Lower lobe of right lung (tissue), 2 donors: ENCODE data around the gene VPS33A. TPM values are rescaled to one million over a fixed set of nuclear protein-coding genes. Genes with fewer than 3 reads are reported as not detected.

Experiments
- ATAC-seq, 2 donors: fragments of 200-7000 bp; cut with Tn5 transposase; one replicate each; pipeline ENCODE4 v1.9.1; 2020 to 2022; ENCODE audit warnings: mild to moderate bottlenecking in 2 of 2, moderate library complexity in 2 of 2
- DNase-seq: peaks from one replicate; pipeline ENCODE4 v3.0.0-alpha.2; 2020
- H3K27ac ChIP-seq: fragments of 200-600 bp; one replicate; pipeline ENCODE4 v1.8.0; 2022
- H3K27me3 ChIP-seq: fragments of 200-600 bp; one replicate; pipeline ENCODE4 v1.8.0; 2022; ENCODE audit warnings: low read depth
- H3K36me3 ChIP-seq: fragments of 200-600 bp; one replicate; pipeline ENCODE4 v1.8.0; 2022; ENCODE audit warnings: mild to moderate bottlenecking
- H3K4me1 ChIP-seq: fragments of 200-600 bp; one replicate; pipeline ENCODE4 v1.8.0; 2022
- H3K4me3 ChIP-seq: fragments of 200-600 bp; one replicate; pipeline ENCODE4 v1.8.0; 2022; ENCODE audit warnings: mild to moderate bottlenecking
- H3K9me3 ChIP-seq: fragments of 200-600 bp; one replicate; pipeline ENCODE4 v1.8.0; 2022
- CTCF ChIP-seq: fragments of 200-600 bp; IDR thresholded peaks from one replicate; pipeline ENCODE4 v1.8.0; 2022; ENCODE audit warnings: antibody characterized with exemption, mild to moderate bottlenecking
- intact Hi-C: fragments of 100-400 bp; cut with DNase I; formaldehyde crosslinking; loops from one replicate; pipeline ENCODE4 v1.11.0; 2022
- total RNA-seq: library from RNA; stranded (reverse); fragmentation: NEBNext Ultra II Directional; extraction: Animal tissue kit (Norgen Biotek cat#: 25700); gene quantifications from one replicate; pipeline ENCODE4 v1.2.1, GENCODE V29; 2021
- donor health status: DM: no; HTN: yes; CAD: no; lungs with severe emphysema.

The VPS33A gene
- total RNA-seq, 1 donor from 2014 or later = 16.2 TPM

- no peak overlapping the region for H3K27ac ChIP-seq
- no peaks in the 10 kb centered on the region for H3K9me3 ChIP-seq
- no peaks in the 10 kb centered on the region for H3K36me3 ChIP-seq
- ATAC-seq (no peak), DNase-seq (no peak)
- intact Hi-C loops = no loop called here
- H3K27me3 ChIP-seq = peaks cover 61% of the 10 kb centered on the region
- TF ChIP-seq CTCF = no peak
- no peak overlapping the region for H3K4me3 ChIP-seq
- peaks cover 21% of the 10 kb centered on the region for H3K4me1 ChIP-seq
Measured at GRCh38 chr12:122200541-122201175, 65.6 kb downstream of the VPS33A start.

- Histone ChIP-seq H3K36me3 (no peaks in the 10 kb centered on the region), H3K9me3 (no peaks in the 10 kb centered on the region), H3K27me3 (peaks cover 52% of the 10 kb centered on the region), H3K27ac (no peak overlapping the region), H3K4me1 (peaks cover 19% of the 10 kb centered on the region), H3K4me3 (no peak overlapping the region)
- DNase-seq = no peak
- intact Hi-C loops = no loop called here
- ATAC-seq = no peak
- no peak for TF ChIP-seq CTCF
Measured at GRCh38 chr12:122199484-122200355, 66.6 kb downstream of the VPS33A start.

- Histone ChIP-seq H3K9me3 (no peaks in the 10 kb centered on the region), H3K36me3 (no peaks in the 10 kb centered on the region), H3K27me3 (peaks cover 32% of the 10 kb centered on the region), H3K27ac (no peak overlapping the region), H3K4me3 (no peak overlapping the region), H3K4me1 (no peaks in the 10 kb centered on the region)
- ATAC-seq (no peak), DNase-seq (no peak)
- TF ChIP-seq CTCF = no peak
- intact Hi-C loops = no loop called here
Measured at GRCh38 chr12:122197612-122197966, 68.7 kb downstream of the VPS33A start.

- Histone ChIP-seq H3K9me3 (no peaks in the 10 kb centered on the region), H3K27me3 (peaks cover 16% of the 10 kb centered on the region), H3K4me1 (no peaks in the 10 kb centered on the region), H3K27ac (no peak overlapping the region), H3K36me3 (no peaks in the 10 kb centered on the region), H3K4me3 (no peak overlapping the region)
- no peak for DNase-seq
- no peak for TF ChIP-seq CTCF
- intact Hi-C loops = no loop called here
- no peak for ATAC-seq
Measured at GRCh38 chr12:122195405-122195804, 70.9 kb downstream of the VPS33A start.

- H3K9me3 ChIP-seq = no peaks in the 10 kb centered on the region
- peaks cover 10% of the 10 kb centered on the region for H3K27me3 ChIP-seq
- no peak overlapping the region for H3K4me3 ChIP-seq
- TF ChIP-seq CTCF = no peak
- intact Hi-C loops = no loop called here
- no peak for DNase-seq
- no peaks in the 10 kb centered on the region for H3K4me1 ChIP-seq
- H3K36me3 ChIP-seq = no peaks in the 10 kb centered on the region
- no peak overlapping the region for H3K27ac ChIP-seq
- ATAC-seq = no peak
Measured at GRCh38 chr12:122194804-122195203, 71.5 kb downstream of the VPS33A start.
